Measurements from ENCODE around the gene ARHGAP15.

GRCh38 chr2:143426296-143426695, 297.1 kb downstream of the ARHGAP15 start:
- no peak for TF ChIP-seq POLR2A (IDR thresholded peaks at IDR 0.05)
- no peak for TF ChIP-seq POLR2AphosphoS5 (IDR thresholded peaks at IDR 0.05)
- no peak for TF ChIP-seq CTCF (IDR thresholded peaks at IDR 0.05)
